HEK293T (cell line): ENCODE measurements around the gene COQ9.
"Not testable (repeated sequence)": the region's sequence is repeated elsewhere in the genome, so short reads cannot be mapped to it uniquely, and the experiment has no call there.

Experiments used
- CTCF ChIA-PET: fragments of 350-600 bp; formaldehyde crosslinking; extraction: SDS; loops from one replicate; lab custom pipeline; 2021; ENCODE audit warnings: antibody characterized with exemption, inconsistent platforms; lab: Yijun Ruan, JAX
- POLR2A ChIA-PET: fragments of 350-600 bp; formaldehyde crosslinking; extraction: SDS; loops from one replicate; lab custom pipeline; 2020; ENCODE audit warnings: antibody characterized with exemption, inconsistent platforms; lab: Yijun Ruan, JAX
- DNase-seq: peaks from one replicate; pipeline ENCODE4 v3.0.0; 2012; ENCODE audit warnings: mixed read lengths; ENCODE audit errors: extremely low spot score
- ARNT ChIP-seq: fragments of 450-650 bp; IDR thresholded peaks from 2 replicates; pipeline ENCODE4 v1.6.1; 2017; ENCODE audit warnings: mild to moderate bottlenecking
- BHLHE40 ChIP-seq: fragments of 450-650 bp; IDR thresholded peaks from 2 replicates; pipeline ENCODE4 v1.6.1; 2016; ENCODE audit warnings: mild to moderate bottlenecking, moderate library complexity, borderline replicate concordance
- CTBP1 ChIP-seq: fragments of 450-650 bp; IDR thresholded peaks from 2 replicates; pipeline ENCODE4 v1.6.1; 2016; ENCODE audit warnings: borderline replicate concordance
- ELF4 ChIP-seq: fragments of 450-650 bp; IDR thresholded peaks from 2 replicates; pipeline ENCODE4 v1.6.1; 2017; ENCODE audit warnings: antibody characterized with exemption
- FOXA1 ChIP-seq: fragments of 450-650 bp; IDR thresholded peaks from 2 replicates; pipeline ENCODE4 v1.6.1; 2016; ENCODE audit warnings: mild to moderate bottlenecking
- FOXK2 ChIP-seq: fragments of 450-650 bp; IDR thresholded peaks from 2 replicates; pipeline ENCODE4 v1.6.1; 2016; ENCODE audit warnings: mild to moderate bottlenecking
- FOXM1 ChIP-seq: fragments of 450-650 bp; IDR thresholded peaks from 2 replicates; pipeline ENCODE4 v1.6.1; 2017; ENCODE audit warnings: mild to moderate bottlenecking, borderline replicate concordance
- HDGF ChIP-seq: fragments of 450-650 bp; IDR thresholded peaks from 2 replicates; pipeline ENCODE4 v1.6.1; 2017; ENCODE audit warnings: antibody characterized with exemption, borderline replicate concordance
- L3MBTL2 ChIP-seq: fragments of 450-650 bp; conservative IDR thresholded peaks from 2 replicates; pipeline ENCODE4 v1.6.1; 2016; ENCODE audit warnings: mild to moderate bottlenecking
- LEF1 ChIP-seq: fragments of 450-650 bp; IDR thresholded peaks from 2 replicates; pipeline ENCODE4 v1.6.1; 2017; ENCODE audit warnings: mild to moderate bottlenecking, borderline replicate concordance
- NFRKB ChIP-seq: fragments of 450-650 bp; IDR thresholded peaks from 2 replicates; pipeline ENCODE4 v1.6.1; 2016; ENCODE audit warnings: mild to moderate bottlenecking, moderate library complexity
- PKNOX1 ChIP-seq: fragments of 450-650 bp; IDR thresholded peaks from 2 replicates; pipeline ENCODE4 v1.6.1; 2016
- SP1 ChIP-seq: fragments of 450-650 bp; IDR thresholded peaks from 2 replicates; pipeline ENCODE4 v1.6.1; 2017
- SUZ12 ChIP-seq: fragments of 450-650 bp; IDR thresholded peaks from 2 replicates; pipeline ENCODE4 v1.6.1; 2016; ENCODE audit warnings: mild to moderate bottlenecking
- TARDBP ChIP-seq: fragments of 450-650 bp; IDR thresholded peaks from 2 replicates; pipeline ENCODE4 v1.6.1; 2016
- ZNF384 ChIP-seq: fragments of 450-650 bp; IDR thresholded peaks from 2 replicates; pipeline ENCODE4 v1.6.1; 2016

The COQ9 gene

DNA sequence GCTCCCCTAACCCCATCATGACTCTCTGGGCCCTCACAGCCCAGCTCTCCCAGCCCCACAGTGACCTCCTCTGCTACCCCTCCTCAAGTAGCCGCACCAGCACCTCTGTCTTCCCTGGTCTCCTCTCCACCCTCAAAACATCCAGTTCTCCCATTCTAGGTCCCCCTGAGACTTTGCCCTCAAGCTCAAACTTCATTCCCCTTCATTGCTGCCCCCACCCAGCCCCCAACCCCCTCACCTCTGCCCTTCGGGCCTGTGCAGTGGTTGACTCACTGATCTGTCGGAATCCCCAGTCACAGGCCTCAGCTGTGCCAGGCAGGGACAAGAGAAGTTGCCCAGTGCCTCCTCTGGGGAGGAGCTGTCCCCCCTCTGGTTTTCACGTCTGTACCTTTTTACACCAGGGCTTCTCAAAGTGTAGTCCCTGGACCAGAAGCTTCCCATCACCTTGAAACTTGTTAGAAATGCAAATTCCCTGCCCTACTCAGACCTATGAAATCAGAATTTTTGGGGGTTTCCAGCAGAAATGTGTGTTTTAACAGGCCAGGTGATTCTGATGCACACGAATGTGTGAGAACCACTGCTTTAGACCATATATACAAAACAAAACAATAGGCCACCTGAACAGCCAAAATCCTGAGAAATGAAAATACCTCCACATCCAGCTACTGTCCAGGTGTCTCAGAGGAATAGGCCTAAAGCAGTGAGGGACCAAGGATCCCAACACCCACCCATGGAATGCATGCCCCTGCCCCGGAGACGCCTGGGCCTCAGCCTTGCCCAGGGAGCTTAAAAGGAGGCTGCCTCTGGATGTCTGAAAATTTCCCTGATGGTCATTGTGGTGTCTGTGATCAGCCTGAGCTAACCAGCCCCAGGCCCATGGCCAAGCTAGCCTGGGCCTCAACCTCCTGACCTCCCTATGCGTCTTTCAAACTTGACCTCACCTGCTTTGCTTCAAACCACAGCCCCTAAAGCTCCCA, 39.9 kb downstream of the COQ9 start:
- TF ChIP-seq ELF4 (no peak), HDGF (no peak), TARDBP (no peak), SUZ12 (no peak), ARNT (no peak)
- POLR2A ChIA-PET, result interaction anchor here (0.9 to 1.4 kb wide), 5 partner anchors 25 to 204 kb away, joined by 3 to 4 read pairs (median 3); partner anchors contain the start of genes CIAPIN1, COQ9 and POLR2C
- DNase-seq, result no peak
- CTCF ChIA-PET, result interaction anchor here (1.2 kb wide), 1 partner anchor 33 kb away, joined by 5 read pairs; no protein-coding TSS in a partner anchor

GRCh38 chr16:57489229-57489628, 42.0 kb downstream of the COQ9 start:
- POLR2A ChIA-PET, result interaction anchor here (2.0 kb wide), 1 partner anchor 42 kb away, joined by 7 read pairs; the partner anchor contains the start of genes CIAPIN1 and COQ9
- no peak for DNase-seq
- no peak for TF ChIP-seq SUZ12
- no peak for TF ChIP-seq L3MBTL2
- no peak for TF ChIP-seq ELF4
- no peak for TF ChIP-seq FOXK2
- no peak for TF ChIP-seq SP1
- TF ChIP-seq PKNOX1, result no peak
- no peak for TF ChIP-seq ZNF384
- no peak for TF ChIP-seq TARDBP
- no peak for TF ChIP-seq LEF1
- TF ChIP-seq CTBP1, result no peak
- TF ChIP-seq NFRKB, result no peak
- no peak for TF ChIP-seq FOXM1
- no peak for TF ChIP-seq FOXA1
- TF ChIP-seq HDGF, result no peak
- no peak for TF ChIP-seq BHLHE40
- no peak for TF ChIP-seq ARNT
- CTCF ChIA-PET, result interaction anchor here (1.7 kb wide), 1 partner anchor 31 kb away, joined by 5 read pairs; no protein-coding TSS in a partner anchor

DNA sequence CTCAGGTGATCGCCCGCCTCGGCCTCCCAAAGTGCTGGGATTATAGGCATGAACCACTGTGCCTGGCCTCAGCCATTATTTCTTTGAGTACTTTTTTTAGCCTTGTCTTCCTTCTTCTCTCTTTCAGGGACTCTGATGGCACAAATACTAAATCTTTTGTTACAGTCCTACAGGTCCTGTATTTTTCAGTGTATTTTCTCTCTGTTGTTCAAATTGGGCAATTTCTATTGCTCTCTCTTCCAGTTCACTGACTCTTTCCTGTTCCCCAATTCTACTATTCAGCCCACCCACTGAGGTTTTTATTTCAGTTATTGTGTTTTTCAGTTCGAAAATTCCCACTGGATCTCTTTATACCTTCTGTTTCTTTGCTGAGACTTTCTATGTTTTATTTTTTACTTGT, 46.5 kb downstream of the COQ9 start:
- ChIA-PET CTCF (no interaction called here), POLR2A (no interaction called here)
- DNase-seq, result no peak
- TF ChIP-seq ZNF384, result no peak
- TF ChIP-seq NFRKB, result no peak
- no peak for TF ChIP-seq CTBP1
- no peak for TF ChIP-seq FOXM1
- no peak for TF ChIP-seq FOXK2
- TF ChIP-seq HDGF, result no peak
- no peak for TF ChIP-seq PKNOX1
- TF ChIP-seq BHLHE40, result no peak
- TF ChIP-seq L3MBTL2, result no peak
- TF ChIP-seq SP1, result no peak
- no peak for TF ChIP-seq FOXA1
- TF ChIP-seq ARNT, result no peak
- TF ChIP-seq TARDBP, result no peak

GRCh38 chr16:57497121-57497520, 49.8 kb downstream of the COQ9 start:
- POLR2A ChIA-PET, result no interaction called here
- TF ChIP-seq HDGF (no peak), TARDBP (no peak), SUZ12 (no peak), FOXM1 (no peak)
- CTCF ChIA-PET, result no interaction called here
- DNase-seq, result no peak

- POLR2A ChIA-PET, result no interaction called here
- CTCF ChIA-PET, result no interaction called here
- TF ChIP-seq FOXK2, result no peak
- no peak for TF ChIP-seq FOXA1
- no peak for TF ChIP-seq NFRKB
- TF ChIP-seq HDGF, result no peak
- no peak for TF ChIP-seq L3MBTL2
- no peak for TF ChIP-seq TARDBP
- no peak for TF ChIP-seq CTBP1
- no peak for TF ChIP-seq SUZ12
- TF ChIP-seq ELF4, result no peak
- no peak for TF ChIP-seq BHLHE40
- DNase-seq, result no peak
These were observed 50.8 kb downstream of the COQ9 start for GRCh38 chr16:57498031-57498430.

GRCh38 chr16:57499941-57500340, 52.7 kb downstream of the COQ9 start:
- POLR2A ChIA-PET, CTCF ChIA-PET, DNase-seq: not testable (repeated sequence)

DNA sequence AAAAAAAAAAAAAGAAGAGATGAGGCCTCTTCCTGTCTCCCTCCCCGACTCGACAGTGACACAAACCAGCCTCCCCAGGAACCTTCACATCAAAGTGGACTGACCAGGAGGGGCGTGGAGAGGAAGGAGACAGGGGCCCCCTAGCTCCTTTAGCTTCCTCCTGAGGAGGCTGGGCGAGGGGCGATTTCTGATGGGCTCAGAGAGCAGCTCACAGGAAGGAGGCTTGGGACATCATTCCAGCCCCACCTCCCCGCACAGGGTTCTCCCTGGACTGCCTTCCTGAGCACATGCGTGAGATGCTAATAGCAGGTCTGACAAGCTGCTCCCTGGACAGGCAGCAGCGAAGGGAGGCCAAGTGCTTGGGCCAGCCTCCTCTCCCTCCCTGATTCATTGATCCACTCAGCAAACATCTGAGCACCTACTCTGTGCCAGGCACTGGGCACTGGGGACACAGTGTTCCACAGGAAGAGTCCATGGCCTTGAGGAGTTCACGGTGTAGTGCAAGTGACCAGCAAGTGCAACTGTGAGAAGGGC, 53.4 kb downstream of the COQ9 start:
- no peak for TF ChIP-seq SP1
- no peak for DNase-seq
- POLR2A ChIA-PET, result no interaction called here
- CTCF ChIA-PET, result interaction anchor here (1.0 kb wide), 1 partner anchor 19 kb away, joined by 3 read pairs; no protein-coding TSS in a partner anchor
